Measurements from ENCODE around the gene PARS2. TPM values are rescaled to one million over a fixed set of nuclear protein-coding genes. Genes with fewer than 3 reads are reported as not detected.
"Not testable (repeated sequence)": the region's sequence is repeated elsewhere in the genome, so short reads cannot be mapped to it uniquely, and the experiment has no call there.

The PARS2 gene
- total RNA-seq, 1 experiment from 2014 or later: 4.8 TPM

- DNase-seq (ENCODE audit: extremely low read depth, low read depth): not testable (repeated sequence)
Observed at GRCh38 chr1:54775828-54776721, 11.8 kb upstream of the PARS2 start.

GRCh38 chr1:54774820-54775498 is 10.6 kb upstream of the PARS2 start:
- no peak for DNase-seq (ENCODE audit: extremely low read depth, low read depth)

- DNase-seq (ENCODE audit: extremely low read depth, low read depth): no peak
Observed at GRCh38 chr1:54772951-54773350, 8.6 kb upstream of the PARS2 start.

GRCh38 chr1:54768093-54768492 is 3.8 kb upstream of the PARS2 start:
- DNase-seq (ENCODE audit: extremely low read depth, low read depth): no peak

GRCh38 chr1:54767526-54767925 is 3.2 kb upstream of the PARS2 start:
- DNase-seq (ENCODE audit: extremely low read depth, low read depth): no peak

GRCh38 chr1:54766726-54767125 is 2.4 kb upstream of the PARS2 start:
- no peak for DNase-seq (ENCODE audit: extremely low read depth, low read depth)

- DNase-seq (ENCODE audit: extremely low read depth, low read depth): no peak
Observed at GRCh38 chr1:54764922-54765561, 719 bp upstream of the PARS2 start.

- no peak for DNase-seq (ENCODE audit: extremely low read depth, low read depth)
Observed at GRCh38 chr1:54763816-54764132, 549 bp downstream of the PARS2 start.

- no peak for DNase-seq (ENCODE audit: extremely low read depth, low read depth)
Observed at GRCh38 chr1:54758678-54759348, 5.5 kb downstream of the PARS2 start.

GRCh38 chr1:54757833-54758232 is 6.5 kb downstream of the PARS2 start:
- no peak for DNase-seq (ENCODE audit: extremely low read depth, low read depth)

- no peak for DNase-seq (ENCODE audit: extremely low read depth, low read depth)
Observed at GRCh38 chr1:54754486-54755285, 9.6 kb downstream of the PARS2 start.

GRCh38 chr1:54754045-54754444 is 10.3 kb downstream of the PARS2 start:
- DNase-seq (ENCODE audit: extremely low read depth, low read depth): no peak

GRCh38 chr1:54751426-54751825 is 12.9 kb downstream of the PARS2 start:
- DNase-seq (ENCODE audit: extremely low read depth, low read depth): no peak

GRCh38 chr1:54750596-54750995 is 13.7 kb downstream of the PARS2 start:
- no peak for DNase-seq (ENCODE audit: extremely low read depth, low read depth)

GRCh38 chr1:54748094-54748835 is 16.1 kb downstream of the PARS2 start:
- DNase-seq (ENCODE audit: extremely low read depth, low read depth): no peak

- DNase-seq (ENCODE audit: extremely low read depth, low read depth): no peak
Observed at GRCh38 chr1:54745864-54746263, 18.5 kb downstream of the PARS2 start.

- no peak for DNase-seq (ENCODE audit: extremely low read depth, low read depth)
Observed at GRCh38 chr1:54745274-54745673, 19.0 kb downstream of the PARS2 start.

- DNase-seq (ENCODE audit: extremely low read depth, low read depth): no peak
Observed at GRCh38 chr1:54744696-54745095, 19.6 kb downstream of the PARS2 start.

- no peak for DNase-seq (ENCODE audit: extremely low read depth, low read depth)
Observed at GRCh38 chr1:54743416-54744226, 20.7 kb downstream of the PARS2 start.
